Activated naive CD8-positive, alpha-beta T cell treated with anti-CD3 and anti-CD28 coated beads for 36 hours (primary cell): ENCODE measurements around the gene CAMSAP3. TPM values are rescaled to one million over a fixed set of nuclear protein-coding genes. Genes with fewer than 3 reads are reported as not detected.
A peak's percentile ranks its signal among the peaks of the same experiment; 100 is the strongest.

Source experiments
- DNase-seq: peaks from one replicate; pipeline ENCODE4 v3.0.0; 2021
- H3K27ac Mint-ChIP-seq: one replicate; pipeline ENCODE4 v1.8.0; 2022; ENCODE audit warnings: mild to moderate bottlenecking, moderate library complexity, mixed read lengths
- H3K27me3 Mint-ChIP-seq: one replicate; pipeline ENCODE4 v1.8.0; 2022; ENCODE audit warnings: mild to moderate bottlenecking, mixed read lengths
- H3K36me3 Mint-ChIP-seq: one replicate; pipeline ENCODE4 v1.8.0; 2021; ENCODE audit warnings: mild to moderate bottlenecking, mixed read lengths
- H3K4me1 Mint-ChIP-seq: one replicate; pipeline ENCODE4 v1.8.0; 2021; ENCODE audit warnings: mixed read lengths
- H3K4me3 Mint-ChIP-seq: one replicate; pipeline ENCODE4 v1.8.0; 2022; ENCODE audit warnings: mild to moderate bottlenecking, moderate library complexity, mixed read lengths
- H3K9me3 Mint-ChIP-seq: one replicate; pipeline ENCODE4 v1.8.0; 2022; ENCODE audit warnings: mixed read lengths
- total RNA-seq, 2 experiments: library from RNA; stranded (reverse); gene quantifications; one replicate each; pipeline ENCODE4 v1.2.3, GENCODE V29; 2021

CAMSAP3 gene, protein sequence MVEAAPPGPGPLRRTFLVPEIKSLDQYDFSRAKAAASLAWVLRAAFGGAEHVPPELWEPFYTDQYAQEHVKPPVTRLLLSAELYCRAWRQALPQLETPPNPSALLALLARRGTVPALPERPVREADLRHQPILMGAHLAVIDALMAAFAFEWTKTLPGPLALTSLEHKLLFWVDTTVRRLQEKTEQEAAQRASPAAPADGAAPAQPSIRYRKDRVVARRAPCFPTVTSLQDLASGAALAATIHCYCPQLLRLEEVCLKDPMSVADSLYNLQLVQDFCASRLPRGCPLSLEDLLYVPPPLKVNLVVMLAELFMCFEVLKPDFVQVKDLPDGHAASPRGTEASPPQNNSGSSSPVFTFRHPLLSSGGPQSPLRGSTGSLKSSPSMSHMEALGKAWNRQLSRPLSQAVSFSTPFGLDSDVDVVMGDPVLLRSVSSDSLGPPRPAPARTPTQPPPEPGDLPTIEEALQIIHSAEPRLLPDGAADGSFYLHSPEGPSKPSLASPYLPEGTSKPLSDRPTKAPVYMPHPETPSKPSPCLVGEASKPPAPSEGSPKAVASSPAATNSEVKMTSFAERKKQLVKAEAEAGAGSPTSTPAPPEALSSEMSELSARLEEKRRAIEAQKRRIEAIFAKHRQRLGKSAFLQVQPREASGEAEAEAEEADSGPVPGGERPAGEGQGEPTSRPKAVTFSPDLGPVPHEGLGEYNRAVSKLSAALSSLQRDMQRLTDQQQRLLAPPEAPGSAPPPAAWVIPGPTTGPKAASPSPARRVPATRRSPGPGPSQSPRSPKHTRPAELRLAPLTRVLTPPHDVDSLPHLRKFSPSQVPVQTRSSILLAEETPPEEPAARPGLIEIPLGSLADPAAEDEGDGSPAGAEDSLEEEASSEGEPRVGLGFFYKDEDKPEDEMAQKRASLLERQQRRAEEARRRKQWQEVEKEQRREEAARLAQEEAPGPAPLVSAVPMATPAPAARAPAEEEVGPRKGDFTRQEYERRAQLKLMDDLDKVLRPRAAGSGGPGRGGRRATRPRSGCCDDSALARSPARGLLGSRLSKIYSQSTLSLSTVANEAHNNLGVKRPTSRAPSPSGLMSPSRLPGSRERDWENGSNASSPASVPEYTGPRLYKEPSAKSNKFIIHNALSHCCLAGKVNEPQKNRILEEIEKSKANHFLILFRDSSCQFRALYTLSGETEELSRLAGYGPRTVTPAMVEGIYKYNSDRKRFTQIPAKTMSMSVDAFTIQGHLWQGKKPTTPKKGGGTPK
- under 1 TPM; 0.50 to 0.52 TPM for total RNA-seq

DNA sequence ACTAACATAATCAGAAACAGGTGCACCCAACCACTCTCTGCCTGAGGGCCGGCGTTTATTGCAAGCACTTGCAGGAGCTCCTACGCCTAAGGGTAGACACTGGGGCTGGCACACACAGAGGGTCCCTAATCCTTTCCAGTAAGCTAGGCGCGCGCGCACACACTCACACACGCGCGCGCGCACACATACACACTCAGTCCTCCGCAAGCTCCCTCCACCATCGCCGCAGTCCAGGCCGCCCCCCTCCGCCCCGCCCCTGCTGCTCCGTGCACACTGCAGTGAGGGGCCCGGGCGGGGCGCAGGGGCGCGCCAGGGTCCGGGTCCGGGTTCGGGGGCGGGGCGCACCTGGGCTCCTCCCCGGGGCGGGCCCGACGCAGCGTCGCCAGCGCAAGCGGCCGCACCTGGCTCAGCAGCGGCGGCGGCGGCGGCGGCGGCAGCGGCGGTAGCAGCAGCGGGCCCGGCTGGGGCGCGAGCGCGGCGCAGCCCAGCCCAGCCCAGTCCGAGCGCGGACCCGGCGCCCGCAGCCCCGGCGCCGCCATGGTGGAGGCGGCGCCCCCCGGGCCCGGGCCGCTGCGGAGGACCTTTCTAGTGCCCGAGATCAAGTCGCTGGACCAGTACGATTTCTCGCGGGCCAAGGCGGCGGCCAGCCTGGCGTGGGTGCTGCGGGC, at the start of gene CAMSAP3:
Gene CAMSAP3, plus strand, starts transcription at position 398 of the 668 bp plus-strand sequence. Its CDS starts 140 bp downstream, at position 538.
- peaks cover 47% of the 10 kb centered on the region for H3K27me3 Mint-ChIP-seq
- peak within 1 kb of the TSS; percentile 67 for H3K4me3 Mint-ChIP-seq
- H3K27ac Mint-ChIP-seq: no peak within 1 kb of the TSS
- H3K36me3 Mint-ChIP-seq: no peaks in the 10 kb centered on the region
- no peaks in the 10 kb centered on the region for H3K4me1 Mint-ChIP-seq
- peaks cover 1% of the 10 kb centered on the region for H3K9me3 Mint-ChIP-seq
- DNase-seq: peak; percentile 62

DNA sequence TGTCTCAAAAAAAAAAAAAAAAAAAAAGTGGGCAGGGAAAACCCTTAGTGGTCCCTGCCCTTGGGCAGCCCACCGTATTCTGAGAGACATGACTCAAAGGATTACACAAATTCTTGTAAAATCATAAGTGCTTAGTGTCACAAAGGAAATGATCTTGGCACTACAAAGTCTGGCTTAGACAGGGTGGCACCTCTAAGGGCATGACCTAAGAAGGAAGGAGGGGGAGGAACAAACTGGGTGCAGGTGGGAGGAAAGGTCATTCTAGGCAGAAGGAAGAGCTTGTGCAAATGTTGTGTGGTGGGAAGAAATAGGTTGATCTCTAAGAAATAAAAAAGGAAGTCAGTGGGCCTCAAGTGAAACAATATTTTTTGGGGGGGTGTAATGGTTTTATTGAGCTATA, 49.8 kb upstream of the CAMSAP3 start:
- Mint-ChIP-seq H3K36me3 (peaks cover 22% of the 10 kb centered on the region), H3K9me3 (no peaks in the 10 kb centered on the region), H3K4me1 (peaks cover 13% of the 10 kb centered on the region), H3K27me3 (no peaks in the 10 kb centered on the region), H3K27ac (peak overlapping the region; percentile 67), H3K4me3 (no peak overlapping the region)
- no peak for DNase-seq

DNA sequence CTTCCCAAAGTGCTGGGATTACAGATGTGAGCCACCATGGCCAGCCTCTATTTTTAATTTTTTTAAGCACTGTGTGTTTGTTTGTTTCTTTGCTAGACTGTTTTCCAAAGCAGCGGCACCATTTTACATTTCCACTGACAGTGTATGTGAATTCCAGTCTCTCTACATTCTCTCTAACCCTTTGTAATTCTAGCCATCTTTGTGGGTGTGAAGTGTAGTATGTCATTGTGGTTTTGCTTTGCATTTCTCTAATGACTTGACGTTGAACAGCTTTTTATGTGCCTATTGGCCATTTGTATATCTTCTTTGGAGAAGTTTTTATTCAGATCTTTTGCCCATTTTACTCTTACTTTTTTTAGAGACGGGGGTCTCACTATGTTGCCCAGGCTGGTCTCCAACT, 48.5 kb upstream of the CAMSAP3 start:
- Mint-ChIP-seq H3K36me3 (peaks cover 21% of the 10 kb centered on the region), H3K27ac (peak overlapping the region; percentile 42), H3K4me1 (peaks cover 15% of the 10 kb centered on the region), H3K27me3 (no peaks in the 10 kb centered on the region), H3K4me3 (no peak overlapping the region), H3K9me3 (no peaks in the 10 kb centered on the region)
- DNase-seq: no peak

DNA sequence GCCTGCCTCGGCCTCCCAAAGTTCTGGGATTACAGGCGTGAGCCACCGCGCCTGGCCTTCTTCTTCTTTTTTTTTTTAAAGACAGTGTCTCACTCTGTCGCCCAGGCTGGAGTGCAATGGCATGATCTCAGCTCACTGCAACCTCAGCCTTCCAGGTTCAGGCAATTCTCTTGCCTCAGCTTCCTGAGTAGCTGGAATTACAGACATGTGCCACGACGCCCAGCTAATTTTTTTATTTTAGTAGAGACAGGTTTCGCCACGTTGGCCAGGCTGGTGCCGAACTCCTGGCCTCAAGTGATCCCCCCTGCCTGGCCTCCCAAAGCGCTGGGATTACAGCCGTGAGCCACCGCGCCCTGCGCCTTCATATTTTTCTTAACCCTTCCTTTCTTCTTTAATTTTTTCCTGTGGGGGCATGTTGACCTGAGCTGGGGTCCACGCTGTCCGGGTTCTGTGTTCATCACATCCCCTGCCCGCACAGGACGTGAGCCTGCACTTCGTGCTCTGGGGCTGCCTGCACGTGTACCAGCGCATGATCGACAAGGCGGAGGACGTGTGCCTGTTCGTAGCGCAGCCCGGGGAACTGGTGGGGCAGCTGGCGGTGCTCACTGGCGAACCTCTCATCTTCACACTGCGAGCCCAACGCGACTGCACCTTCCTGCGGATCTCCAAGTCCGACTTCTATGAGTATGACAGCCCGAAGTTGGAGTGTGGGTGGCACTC, 46.1 kb upstream of the CAMSAP3 start:
- Mint-ChIP-seq H3K4me1 (peaks cover 16% of the 10 kb centered on the region), H3K27me3 (no peaks in the 10 kb centered on the region), H3K9me3 (no peaks in the 10 kb centered on the region), H3K4me3 (no peak overlapping the region), H3K27ac (no peak overlapping the region), H3K36me3 (peaks cover 17% of the 10 kb centered on the region)
- no peak for DNase-seq

DNA sequence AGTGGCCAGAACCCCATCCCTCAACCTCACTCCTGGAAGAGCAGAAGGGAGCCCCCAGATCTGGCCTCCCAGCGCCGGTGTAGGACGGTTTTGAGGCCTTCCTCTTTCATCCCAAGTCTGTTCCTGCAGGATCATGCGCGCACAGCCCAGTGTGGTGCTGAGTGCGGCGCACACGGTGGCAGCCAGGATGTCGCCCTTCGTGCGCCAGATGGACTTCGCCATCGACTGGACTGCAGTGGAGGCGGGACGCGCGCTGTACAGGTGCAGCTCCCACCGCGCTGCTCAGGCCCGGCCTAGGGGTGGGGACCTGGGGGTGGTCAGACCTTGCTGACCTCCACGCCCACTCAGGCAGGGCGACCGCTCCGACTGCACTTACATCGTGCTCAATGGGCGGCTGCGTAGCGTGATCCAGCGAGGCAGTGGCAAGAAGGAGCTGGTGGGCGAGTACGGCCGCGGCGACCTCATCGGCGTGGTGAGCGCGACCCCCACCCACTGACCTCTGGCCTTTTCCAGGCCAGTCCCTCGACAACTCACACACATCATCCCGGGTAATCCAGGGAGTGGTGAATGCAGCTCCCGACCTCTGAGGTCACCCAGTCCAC, 45.4 kb upstream of the CAMSAP3 start:
- no peak for DNase-seq
- Mint-ChIP-seq H3K27ac (no peak overlapping the region), H3K27me3 (no peaks in the 10 kb centered on the region), H3K4me3 (no peak overlapping the region), H3K36me3 (peaks cover 17% of the 10 kb centered on the region), H3K9me3 (no peaks in the 10 kb centered on the region), H3K4me1 (peaks cover 15% of the 10 kb centered on the region)

DNA sequence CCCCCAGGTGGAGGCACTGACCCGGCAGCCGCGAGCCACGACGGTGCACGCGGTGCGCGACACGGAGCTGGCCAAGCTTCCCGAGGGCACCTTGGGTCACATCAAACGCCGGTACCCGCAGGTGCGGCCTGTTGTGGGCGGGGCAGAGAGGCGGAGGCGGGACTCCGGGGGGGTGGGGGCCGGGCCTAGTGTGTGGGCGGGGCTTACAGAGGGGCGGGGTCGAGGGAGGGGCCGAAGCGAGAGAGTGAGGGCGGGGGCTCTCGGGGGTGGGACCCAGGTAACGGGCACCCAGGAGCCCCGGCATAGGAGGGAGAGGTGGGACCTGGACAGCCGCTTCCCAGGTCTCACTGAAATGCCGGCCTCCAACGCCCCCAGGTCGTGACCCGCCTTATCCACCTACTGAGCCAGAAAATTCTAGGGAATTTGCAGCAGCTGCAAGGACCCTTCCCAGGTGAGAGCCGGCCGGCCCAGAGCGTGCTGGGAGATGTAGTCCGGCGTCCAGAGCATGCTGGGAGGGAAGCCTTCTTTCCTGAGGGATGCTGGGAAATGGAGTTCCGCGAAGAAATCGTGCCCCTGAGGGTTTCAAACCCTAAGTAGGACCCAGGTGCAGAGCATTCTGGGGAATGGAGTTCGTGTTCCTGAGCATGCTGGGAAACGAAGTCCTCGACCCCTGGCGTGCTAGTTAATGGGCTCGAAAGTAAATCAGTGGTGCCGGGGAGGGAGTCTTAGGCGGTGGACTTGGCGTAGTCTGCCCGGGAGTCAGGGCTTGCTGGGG, 44.5 kb upstream of the CAMSAP3 start:
- Mint-ChIP-seq H3K4me1 (peaks cover 11% of the 10 kb centered on the region), H3K27ac (no peak overlapping the region), H3K9me3 (no peaks in the 10 kb centered on the region), H3K27me3 (no peaks in the 10 kb centered on the region), H3K4me3 (no peak overlapping the region), H3K36me3 (peaks cover 14% of the 10 kb centered on the region)
- DNase-seq: peak; percentile 52

DNA sequence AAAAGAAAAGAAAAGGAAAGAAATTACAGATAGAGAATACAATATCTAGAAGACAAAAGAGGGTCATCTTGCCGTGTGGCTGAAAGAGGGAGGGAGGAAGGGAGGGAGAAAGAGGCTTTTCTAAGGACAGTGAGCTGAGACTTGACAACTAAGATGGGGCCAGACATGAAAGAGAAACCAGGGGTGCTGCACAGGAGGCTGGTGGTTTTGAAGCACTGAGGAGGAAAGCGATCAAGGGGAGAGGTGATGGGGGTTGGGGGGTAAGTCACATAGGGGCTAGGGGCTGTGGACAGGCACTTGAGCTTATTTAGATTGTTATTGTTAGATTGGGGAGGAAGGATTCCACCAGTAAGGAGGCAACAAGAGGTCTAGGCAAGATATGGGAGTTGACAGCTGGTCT, 42.9 kb upstream of the CAMSAP3 start:
- Mint-ChIP-seq H3K4me1 (peaks cover 6% of the 10 kb centered on the region), H3K4me3 (no peak overlapping the region), H3K27me3 (no peaks in the 10 kb centered on the region), H3K9me3 (no peaks in the 10 kb centered on the region), H3K27ac (no peak overlapping the region), H3K36me3 (peaks cover 19% of the 10 kb centered on the region)
- no peak for DNase-seq

DNA sequence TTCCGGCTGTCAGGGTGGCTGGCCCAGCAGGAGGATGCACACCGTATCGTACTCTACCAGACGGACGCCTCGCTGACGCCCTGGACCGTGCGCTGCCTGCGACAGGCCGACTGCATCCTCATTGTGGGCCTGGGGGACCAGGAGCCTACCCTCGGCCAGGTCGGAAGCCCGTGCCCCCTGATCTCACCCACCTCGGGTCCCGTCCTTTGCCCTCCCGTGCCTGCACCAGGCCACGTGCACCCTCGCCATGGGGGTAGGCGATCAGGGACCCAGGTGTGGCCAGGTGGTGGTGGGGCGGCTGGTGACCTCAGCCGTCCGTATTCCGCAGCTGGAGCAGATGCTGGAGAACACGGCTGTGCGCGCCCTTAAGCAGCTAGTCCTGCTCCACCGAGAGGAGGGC, 41.1 kb upstream of the CAMSAP3 start:
- H3K27ac Mint-ChIP-seq: no peak overlapping the region
- no peaks in the 10 kb centered on the region for H3K27me3 Mint-ChIP-seq
- peaks cover 6% of the 10 kb centered on the region for H3K4me1 Mint-ChIP-seq
- DNase-seq: no peak
- no peaks in the 10 kb centered on the region for H3K9me3 Mint-ChIP-seq
- no peak overlapping the region for H3K4me3 Mint-ChIP-seq
- H3K36me3 Mint-ChIP-seq: peaks cover 25% of the 10 kb centered on the region

DNA sequence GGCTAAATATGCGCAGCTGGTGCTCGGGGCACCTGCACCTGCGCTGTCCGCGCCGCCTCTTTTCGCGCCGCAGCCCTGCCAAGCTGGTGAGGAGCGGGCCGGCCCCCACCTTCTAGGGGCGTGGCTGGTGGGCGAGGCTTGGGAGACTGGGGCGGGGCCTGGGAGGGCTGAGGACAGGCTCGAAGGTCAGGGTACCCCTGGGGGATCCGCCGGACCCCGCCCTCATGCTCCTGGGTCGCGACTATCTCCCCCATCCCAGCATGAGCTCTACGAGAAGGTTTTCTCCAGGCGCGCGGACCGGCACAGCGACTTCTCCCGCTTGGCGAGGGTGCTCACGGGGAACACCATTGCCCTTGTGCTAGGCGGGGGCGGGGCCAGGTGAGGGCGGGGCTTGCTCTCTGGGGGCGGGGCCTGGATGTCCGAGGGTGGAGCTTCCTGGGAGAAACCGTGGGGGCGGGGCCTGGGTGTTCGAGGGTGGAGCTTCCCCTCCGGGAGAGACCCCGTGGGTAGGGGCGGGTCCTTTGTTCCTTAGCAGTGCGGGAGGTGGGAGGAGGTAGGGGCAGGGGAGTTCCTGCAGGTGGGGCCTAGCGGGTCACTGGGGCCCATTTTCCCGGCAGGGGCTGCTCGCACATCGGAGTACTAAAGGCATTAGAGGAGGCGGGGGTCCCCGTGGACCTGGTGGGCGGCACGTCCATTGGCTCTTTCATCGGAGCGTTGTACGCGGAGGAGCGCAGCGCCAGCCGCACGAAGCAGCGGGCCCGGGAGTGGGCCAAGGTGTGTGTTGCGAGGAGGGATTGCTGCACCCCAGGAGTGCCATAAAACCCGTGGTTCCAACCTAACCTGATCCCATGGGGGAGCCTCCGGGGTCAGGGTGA, 40.4 kb upstream of the CAMSAP3 start:
- Mint-ChIP-seq H3K27me3 (no peaks in the 10 kb centered on the region), H3K9me3 (no peaks in the 10 kb centered on the region), H3K27ac (no peak overlapping the region), H3K36me3 (peaks cover 25% of the 10 kb centered on the region), H3K4me1 (peaks cover 6% of the 10 kb centered on the region), H3K4me3 (no peak overlapping the region)
- DNase-seq: peak; percentile 23

DNA sequence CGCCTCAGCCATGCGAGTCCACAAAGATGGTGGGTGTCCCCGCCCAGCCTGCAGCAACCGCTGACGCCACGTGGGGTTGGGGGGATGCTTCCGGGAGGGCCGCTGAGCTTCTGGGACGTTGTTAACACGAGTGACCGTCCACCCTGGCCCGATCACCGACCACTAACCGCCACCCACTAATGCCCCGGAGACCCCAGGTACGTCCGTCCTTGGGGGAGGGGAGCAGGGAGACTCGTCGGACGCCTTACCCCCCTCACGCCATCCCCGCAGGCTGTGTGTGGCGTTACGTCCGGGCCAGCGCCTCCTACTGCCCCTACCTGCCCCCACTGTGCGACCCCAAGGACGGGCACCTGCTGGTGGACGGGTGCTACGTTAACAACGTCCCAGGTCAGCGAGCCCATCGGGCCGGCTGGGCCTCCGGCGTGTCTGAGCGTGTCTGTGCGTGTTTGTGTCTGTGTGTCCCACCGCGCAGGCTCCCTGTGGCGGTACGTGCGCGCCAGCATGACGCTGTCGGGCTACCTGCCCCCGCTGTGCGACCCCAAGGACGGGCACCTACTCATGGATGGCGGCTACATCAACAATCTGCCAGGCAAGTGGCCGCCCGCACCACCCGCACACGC, 38.9 kb upstream of the CAMSAP3 start:
- Mint-ChIP-seq H3K4me3 (no peak overlapping the region), H3K36me3 (peaks cover 23% of the 10 kb centered on the region), H3K9me3 (no peaks in the 10 kb centered on the region), H3K27ac (no peak overlapping the region), H3K4me1 (peaks cover 3% of the 10 kb centered on the region), H3K27me3 (no peaks in the 10 kb centered on the region)
- no peak for DNase-seq

DNA sequence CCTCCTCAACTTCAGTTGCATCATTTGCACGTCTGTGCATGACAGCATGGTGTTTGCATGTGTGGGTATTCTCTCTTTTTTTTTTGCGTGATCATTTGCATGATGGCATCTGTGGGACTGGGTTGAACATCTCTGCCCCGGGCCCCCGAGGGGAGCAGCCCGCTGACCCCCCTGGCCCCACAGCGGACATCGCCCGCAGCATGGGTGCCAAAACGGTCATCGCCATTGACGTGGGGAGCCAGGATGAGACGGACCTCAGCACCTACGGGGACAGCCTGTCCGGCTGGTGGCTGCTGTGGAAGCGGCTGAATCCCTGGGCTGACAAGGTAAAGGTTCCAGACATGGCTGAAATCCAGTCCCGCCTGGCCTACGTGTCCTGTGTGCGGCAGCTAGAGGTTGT, 37.0 kb upstream of the CAMSAP3 start:
- Mint-ChIP-seq H3K27me3 (no peaks in the 10 kb centered on the region), H3K4me3 (no peak overlapping the region), H3K27ac (no peak overlapping the region)

DNA sequence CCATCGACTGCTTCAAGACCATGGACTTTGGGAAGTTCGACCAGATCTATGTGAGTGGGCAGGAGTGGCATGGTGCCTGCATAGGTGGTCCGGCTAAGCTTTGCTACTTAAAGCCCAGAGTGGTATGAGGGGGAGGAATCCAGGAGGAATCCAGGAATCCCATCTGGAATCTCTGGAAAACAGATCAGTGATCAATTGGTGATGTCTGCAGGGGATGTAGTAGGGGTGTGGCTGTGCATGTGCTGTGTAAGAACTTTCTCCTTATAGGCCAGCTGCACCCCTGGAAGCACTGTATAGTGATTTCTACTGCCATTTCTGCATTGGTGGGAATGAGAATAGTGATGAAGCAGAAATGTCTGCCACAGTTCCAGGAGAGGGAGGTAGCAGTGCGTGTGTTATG, 36.6 kb upstream of the CAMSAP3 start:
- peaks cover 25% of the 10 kb centered on the region for H3K36me3 Mint-ChIP-seq
- DNase-seq: no peak
- H3K9me3 Mint-ChIP-seq: no peaks in the 10 kb centered on the region
- no peaks in the 10 kb centered on the region for H3K4me1 Mint-ChIP-seq
- H3K27me3 Mint-ChIP-seq: no peaks in the 10 kb centered on the region
- no peak overlapping the region for H3K27ac Mint-ChIP-seq
- no peak overlapping the region for H3K4me3 Mint-ChIP-seq

More for the DNA sequence above, 37.0 kb upstream of the CAMSAP3 start:
- no peak for DNase-seq
- Mint-ChIP-seq H3K9me3 (no peaks in the 10 kb centered on the region), H3K36me3 (peaks cover 25% of the 10 kb centered on the region), H3K4me1 (no peaks in the 10 kb centered on the region)
